Kidney (tissue), 14 donors: ENCODE results near the gene CYP2F1. TPM values are rescaled to one million over a fixed set of nuclear protein-coding genes. Genes with fewer than 3 reads are reported as not detected.

ENCODE experiments used
- DNase-seq, 5 donors: peaks; one replicate each; pipeline ENCODE4 v3.0.0-alpha.2; 2013 to 2020
- FAIRE-seq: peaks from 2 replicates; lab custom pipeline; 2012; peaks lifted over from hg19 to GRCh38; lab: Jason Lieb, UNC
- H3K27ac ChIP-seq, 2 donors: one replicate each; pipeline ENCODE4 v1.7.0; 2013; ENCODE audit warnings: low read depth in 2 of 2, low read length in 2 of 2, inconsistent platforms in 1 of 2
- H3K27me3 ChIP-seq: one replicate; pipeline ENCODE4 v1.7.1; 2013; ENCODE audit warnings: low read length, inconsistent platforms; ENCODE audit not compliant: control insufficient read depth, insufficient read depth
- H3K36me3 ChIP-seq, 3 donors: one replicate each; pipeline versions ENCODE4 v1.7.0 to v1.7.1; 2013; ENCODE audit warnings: low read length in 3 of 3, control low read depth in 1 of 3, inconsistent platforms in 1 of 3; ENCODE audit not compliant: insufficient read depth in 3 of 3, control insufficient read depth in 2 of 3
- H3K4me1 ChIP-seq, 3 donors: one replicate each; pipeline versions ENCODE4 v1.7.0 to v1.7.1; 2013; ENCODE audit warnings: low read length in 3 of 3, inconsistent platforms in 1 of 3, low read depth in 1 of 3; ENCODE audit not compliant: control insufficient read depth in 2 of 3, insufficient read depth in 2 of 3
- H3K4me3 ChIP-seq, 3 donors: one replicate each; pipeline versions ENCODE4 v1.7.0 to v1.8.1; 2013; ENCODE audit warnings: low read length in 3 of 3, control low read depth in 1 of 3, inconsistent platforms in 1 of 3
- H3K9ac ChIP-seq, 3 donors: one replicate each; pipeline versions ENCODE4 v1.7.0 to v1.7.1; 2013; ENCODE audit warnings: low read length in 3 of 3, control low read depth in 1 of 3, inconsistent platforms in 1 of 3
- H3K9me3 ChIP-seq, 3 donors: one replicate each; pipeline versions ENCODE4 v1.7.0 to v1.7.1; 2013; ENCODE audit warnings: low read length in 3 of 3, control low read depth in 1 of 3, inconsistent platforms in 1 of 3; ENCODE audit not compliant: control insufficient read depth in 2 of 3, insufficient read depth in 1 of 3
- CTCF ChIP-seq: IDR thresholded peaks from 3 replicates; pipeline ENCODE4 v1.5.1; 2012; ENCODE audit warnings: mild to moderate bottlenecking, moderate library complexity, borderline replicate concordance; ENCODE audit not compliant: insufficient read depth; ENCODE audit errors: extremely low read depth
- intact Hi-C: fragments of 100-400 bp; cut with DNase I; formaldehyde crosslinking; loops from one replicate; pipeline ENCODE4 v1.11.1; 2022
- polyA plus RNA-seq: library from polyadenylated mRNA; stranded (reverse); fragments of 350-450 nt; fragmentation: Illumina TruSeq; extraction: RNeasy Lipid Tissue Mini Kit (QIAGEN cat#74804); gene quantifications from one replicate; pipeline ENCODE4 v1.2.3, GENCODE V29; 2014; ENCODE audit warnings: low read depth, low replicate concordance; ENCODE audit not compliant: insufficient read depth
- total RNA-seq: library from RNA; stranded (reverse); fragmentation: NEBNext Ultra II Directional; extraction: Animal tissue kit (Norgen Biotek cat#: 25700); gene quantifications from one replicate; pipeline ENCODE4 v1.2.1, GENCODE V29; 2021
- donor health status: control.
- donor health status: control.
- donor health status: control.
- donor health status: control.
- donor health status: control.
- donor health status: DM: yes; HTN: yes; CAD: no.
- donor health status: Normal renal cell carcinoma (clear cell type).

CYP2F1 gene
- total and polyA plus RNA-seq, 2 donors from 2014 or later: not detected

DNA sequence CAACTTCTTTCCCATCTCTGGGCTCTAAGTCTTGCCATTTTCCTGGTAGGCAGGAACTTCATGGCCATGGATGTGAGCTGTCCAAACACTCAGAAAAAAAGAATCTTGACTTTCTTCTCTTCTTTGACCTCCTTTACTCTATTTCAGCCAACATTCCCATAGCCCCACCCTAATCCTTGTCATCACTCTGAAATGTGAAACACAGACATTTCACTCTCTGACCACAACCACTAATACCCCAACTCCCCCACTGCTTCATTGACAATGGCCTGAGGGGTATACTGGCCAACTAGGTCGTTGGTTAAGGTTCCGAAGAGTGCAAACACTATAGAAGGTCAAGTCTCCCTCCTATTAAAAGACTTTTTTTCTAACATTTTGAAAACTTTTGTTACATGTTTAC, 30.7 kb upstream of the CYP2F1 start:
- FAIRE-seq (no peak), DNase-seq (no peak)
- TF ChIP-seq CTCF: no peak
- intact Hi-C loops: no loop called here
- no peak overlapping the region for H3K27ac ChIP-seq
- no peaks in the 10 kb centered on the region for H3K36me3 ChIP-seq
- no peak overlapping the region for H3K9ac ChIP-seq
- peaks cover 0 to 3% (median 2%) of the 10 kb centered on the region in 3 donors for H3K9me3 ChIP-seq
- H3K27me3 ChIP-seq: no peaks in the 10 kb centered on the region
- H3K4me1 ChIP-seq: no peaks in the 10 kb centered on the region
- H3K4me3 ChIP-seq: no peak overlapping the region

GRCh38 chr19:41085748-41086415, 28.4 kb upstream of the CYP2F1 start:
- H3K4me1 ChIP-seq: no peaks in the 10 kb centered on the region
- TF ChIP-seq CTCF: no peak
- H3K27me3 ChIP-seq: peaks cover 3% of the 10 kb centered on the region
- no peak overlapping the region for H3K9ac ChIP-seq
- H3K9me3 ChIP-seq: peaks cover 0 to 3% (median 0%) of the 10 kb centered on the region in 3 donors
- H3K36me3 ChIP-seq: no peaks in the 10 kb centered on the region
- DNase-seq: no peak
- FAIRE-seq: no peak
- intact Hi-C loops: no loop called here
- H3K27ac ChIP-seq: no peak overlapping the region
- H3K4me3 ChIP-seq: no peak overlapping the region

GRCh38 chr19:41088151-41088550, 26.1 kb upstream of the CYP2F1 start, which contains the start of gene CYP2A13:
Gene CYP2A13 (plus strand): TSS chr19:41088451. CDS start chr19:41088472, 21 bp downstream.
- TF ChIP-seq CTCF: no peak
- intact Hi-C loops: no loop called here
- Histone ChIP-seq H3K4me3 (no peak within 1 kb of the TSS), H3K4me1 (no peaks in the 10 kb centered on the region), H3K36me3 (no peaks in the 10 kb centered on the region), H3K27me3 (peaks cover 3% of the 10 kb centered on the region), H3K9ac (no peak within 1 kb of the TSS), H3K9me3 (no peaks in the 10 kb centered on the region), H3K27ac (no peak within 1 kb of the TSS)
- FAIRE-seq: no peak
- DNase-seq: no peak
